Measurements from ENCODE around the gene CCDC28B.

- TF ChIP-seq POLR2A (IDR thresholded peaks at IDR 0.05) (no peak), CTCF (IDR thresholded peaks at IDR 0.05) (no peak)
These were observed 16.2 kb downstream of the CCDC28B start for GRCh38 chr1:32216566-32216965.

Data from testis (tissue), 2 donors.